GM23338 (cell line): ENCODE measurements around the gene BEGAIN. TPM values are rescaled to one million over a fixed set of nuclear protein-coding genes. Genes with fewer than 3 reads are reported as not detected.

Source experiments
- ATAC-seq: fragments of 200-7000 bp; cut with Tn5 transposase; 3 replicates; pipeline ENCODE4 v1.9.1; 2020
- DNase-seq: peaks from one replicate; pipeline ENCODE4 v3.0.0-alpha.2; 2015; ENCODE audit warnings: low spot score
- H2AFZ ChIP-seq: fragments of 200-600 bp; sonication (generic); 2 replicates; pipeline ENCODE4 v1.8.0; 2016; ENCODE audit warnings: antibody characterized with exemption, mild to moderate bottlenecking, moderate library complexity
- H3F3A ChIP-seq: fragments of 200-600 bp; sonication (generic); replicated peaks from 2 replicates; pipeline ENCODE4 v1.8.0; 2017; ENCODE audit warnings: antibody characterized with exemption, mixed run types, low read depth
- H3K27ac ChIP-seq: fragments of 200-600 bp; sonication (generic); 2 replicates; pipeline ENCODE4 v1.6.1; 2016; ENCODE audit warnings: low read depth
- H3K27me3 ChIP-seq: fragments of 200-600 bp; sonication (generic); 2 replicates; pipeline ENCODE4 v1.8.0; 2016; ENCODE audit warnings: mild to moderate bottlenecking, mixed run types, moderate library complexity; ENCODE audit not compliant: insufficient read depth
- H3K36me3 ChIP-seq: fragments of 200-600 bp; sonication (generic); 2 replicates; pipeline ENCODE4 v1.8.0; 2016; ENCODE audit warnings: mild to moderate bottlenecking; ENCODE audit not compliant: insufficient read depth
- H3K4me1 ChIP-seq: fragments of 200-600 bp; sonication (generic); 2 replicates; pipeline ENCODE4 v1.8.0; 2016; ENCODE audit warnings: mild to moderate bottlenecking, moderate library complexity; ENCODE audit not compliant: insufficient read depth
- H3K4me2 ChIP-seq: fragments of 200-600 bp; sonication (generic); 2 replicates; pipeline ENCODE4 v1.7.1; 2017; ENCODE audit warnings: mixed run types
- H3K4me3 ChIP-seq: fragments of 200-600 bp; sonication (generic); 2 replicates; pipeline ENCODE4 v1.6.1; 2016; ENCODE audit warnings: mixed run types
- H3K79me2 ChIP-seq: fragments of 200-600 bp; sonication (generic); replicated peaks from 2 replicates; pipeline ENCODE4 v1.8.0; 2017; ENCODE audit warnings: mild to moderate bottlenecking; ENCODE audit not compliant: insufficient read depth
- H3K9me2 ChIP-seq: fragments of 200-600 bp; sonication (generic); 2 replicates; pipeline ENCODE4 v1.8.0; 2017; ENCODE audit not compliant: insufficient read depth
- H4K20me1 ChIP-seq: fragments of 200-600 bp; sonication (generic); replicated peaks from 2 replicates; pipeline ENCODE4 v1.8.0; 2017; ENCODE audit warnings: mild to moderate bottlenecking; ENCODE audit not compliant: insufficient read depth
- H3K27ac Mint-ChIP-seq: 2 replicates; pipeline ENCODE4 v1.8.0; 2020; ENCODE audit warnings: inconsistent platforms, mild to moderate bottlenecking, moderate library complexity, mixed read lengths
- H3K27me3 Mint-ChIP-seq: 3 replicates; pipeline ENCODE4 v1.8.0; 2022; ENCODE audit warnings: low read depth, mild to moderate bottlenecking, moderate library complexity, mixed read lengths, inconsistent platforms; ENCODE audit not compliant: insufficient read depth, poor library complexity
- H3K36me3 Mint-ChIP-seq: 3 replicates; pipeline ENCODE4 v1.8.0; 2021; ENCODE audit warnings: low read depth, mild to moderate bottlenecking, inconsistent platforms, moderate library complexity, mixed read lengths
- H3K4me1 Mint-ChIP-seq: 3 replicates; pipeline ENCODE4 v1.8.0; 2020; ENCODE audit warnings: mild to moderate bottlenecking, inconsistent platforms, mixed read lengths
- H3K4me3 Mint-ChIP-seq: 3 replicates; pipeline ENCODE4 v1.8.0; 2021; ENCODE audit warnings: moderate library complexity, mild to moderate bottlenecking, inconsistent platforms, mixed read lengths
- H3K9me3 Mint-ChIP-seq: 3 replicates; pipeline ENCODE4 v1.8.0; 2020; ENCODE audit warnings: moderate library complexity, mild to moderate bottlenecking, inconsistent platforms, mixed read lengths
- CREB1 ChIP-seq: fragments of 250-450 bp; sonication (Bioruptor Pico); IDR thresholded peaks from 2 replicates; pipeline ENCODE4 v1.5.0; 2020; ENCODE audit warnings: low read depth, mild to moderate bottlenecking, moderate library complexity
- CTCF ChIP-seq, 2 experiments: fragments of 200-600 bp in 1 of 2; sonication (generic) in 1 of 2; conservative IDR thresholded peaks; 2 replicates each; pipeline versions ENCODE4 v1.5.1 to v1.6.1; 2016 to 2017; ENCODE audit warnings: antibody characterized with exemption in 2 of 2, low read depth in 2 of 2, mild to moderate bottlenecking in 2 of 2, moderate library complexity in 1 of 2
- ETS1 ChIP-seq: IDR thresholded peaks from 2 replicates; pipeline ENCODE4 v1.6.1; 2016; ENCODE audit warnings: antibody characterized with exemption
- EZH2 ChIP-seq: fragments of 200-600 bp; sonication (generic); IDR thresholded peaks from one replicate; pipeline ENCODE4 v1.8.0; 2017; ENCODE audit warnings: antibody characterized with exemption, mild to moderate bottlenecking, low read depth; ENCODE audit not compliant: unreplicated experiment
- EZH2phosphoT487 ChIP-seq: fragments of 200-600 bp; sonication (generic); IDR thresholded peaks from one replicate; pipeline ENCODE4 v1.8.1; 2018; ENCODE audit warnings: antibody characterized with exemption; ENCODE audit not compliant: unreplicated experiment
- JUNB ChIP-seq: IDR thresholded peaks from one replicate; pipeline ENCODE4 v1.6.1; 2016; ENCODE audit warnings: antibody characterized with exemption; ENCODE audit not compliant: unreplicated experiment
- NANOG ChIP-seq: IDR thresholded peaks from 2 replicates; pipeline ENCODE4 v1.6.1; 2016; ENCODE audit warnings: antibody characterized with exemption, borderline replicate concordance
- ZNF331 ChIP-seq: fragments of 250-450 bp; sonication (Bioruptor Pico); IDR thresholded peaks from 2 replicates; pipeline ENCODE4 v1.5.0; 2020; ENCODE audit warnings: low read depth, mild to moderate bottlenecking, moderate library complexity
- polyA plus RNA-seq: library from polyadenylated mRNA; unstranded; fragments of >200 nt; fragmentation: Nextera tagmentation; extraction: Ambion mirVana; gene quantifications from 2 replicates; pipeline ENCODE4 v1.2.1, GENCODE V29; 2016
- total RNA-seq: library from RNA; depleted of rRNA; stranded (reverse); fragments of >200 nt; shearing (Covaris generic); gene quantifications from 2 replicates; pipeline ENCODE4 v1.2.3, GENCODE V29; 2014
- TF ChIP-seq, protein P1 (sequence below): IDR thresholded peaks from one replicate; pipeline ENCODE4 v1.6.1; 2018; ENCODE audit warnings: antibody characterized with exemption; ENCODE audit not compliant: unreplicated experiment

BEGAIN gene
- total and polyA plus RNA-seq, 2 experiments from 2014 or later, result 0.60 to 2.4 TPM

DNA sequence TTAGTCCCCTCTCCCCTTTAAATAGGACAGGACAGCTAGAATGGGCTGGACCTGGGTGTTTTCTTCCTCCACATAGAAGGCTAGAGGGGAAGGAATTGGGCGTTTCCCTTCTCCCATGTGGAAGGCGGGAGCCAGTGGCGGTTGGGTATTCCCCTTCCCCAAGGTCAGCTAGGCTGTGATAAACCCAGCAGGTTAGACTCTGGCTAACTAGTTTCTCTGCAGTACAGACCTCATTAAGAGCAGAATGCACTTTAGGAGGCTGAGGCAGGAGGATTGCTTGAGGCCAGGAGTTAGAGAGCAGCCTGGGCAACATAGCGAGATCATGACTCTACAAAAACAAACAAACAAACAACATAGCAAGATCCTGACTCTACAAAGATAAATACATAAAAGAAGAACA, 92.6 kb downstream of the BEGAIN start (continued):
- TF ChIP-seq CTCF (conservative IDR thresholded peaks at IDR 0.05; ENCODE audit: low read depth in 2 of 2) (no peak), ETS1 (no peak)

DNA sequence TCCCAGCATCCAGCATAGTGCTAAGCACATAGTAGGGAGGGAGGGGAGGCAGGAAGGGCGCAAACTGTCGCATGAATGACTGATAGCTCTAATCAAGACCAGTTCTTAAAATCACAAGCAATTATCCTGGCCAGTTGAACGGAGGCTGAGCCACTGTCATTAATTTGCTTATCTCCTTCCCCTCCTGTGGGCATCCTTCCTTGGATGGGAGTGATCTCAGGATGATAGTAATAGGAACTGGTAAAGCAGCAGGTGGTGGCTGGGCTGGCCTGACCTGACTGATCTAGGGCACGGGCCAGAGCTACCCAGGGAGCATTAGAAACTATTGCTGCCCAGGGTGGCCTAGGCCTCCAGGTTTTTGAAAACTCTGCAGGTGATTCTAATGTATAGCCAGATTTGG, 97.0 kb downstream of the BEGAIN start:
- H3K4me3 Mint-ChIP-seq, result no peak overlapping the region

DNA sequence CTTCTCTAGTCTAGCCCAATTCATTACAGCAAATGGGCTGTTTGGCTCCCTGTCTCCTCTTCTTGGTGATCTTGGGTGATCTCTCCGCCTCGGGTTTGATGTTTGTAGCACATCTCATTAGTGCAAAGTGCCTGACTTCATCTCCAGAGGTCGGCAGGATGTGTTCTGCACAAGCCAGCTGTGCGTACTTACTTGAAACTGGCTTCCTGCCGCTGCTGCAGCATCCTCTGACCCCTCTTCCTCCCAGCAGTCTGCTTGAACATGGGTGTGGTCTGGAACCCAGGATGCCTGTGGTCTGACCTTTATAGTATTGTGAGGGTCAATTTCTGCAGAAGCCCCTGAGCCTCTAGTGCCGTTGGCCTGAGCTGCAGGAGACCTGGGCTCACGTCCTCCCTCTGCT, 99.2 kb downstream of the BEGAIN start:
- Histone ChIP-seq H3K27me3 (no peaks in the 10 kb centered on the region), H3K36me3 (no peaks in the 10 kb centered on the region), H3K4me1 (no peaks in the 10 kb centered on the region), H3K79me2 (no peaks in the 10 kb centered on the region), H3K9me2 (no peaks in the 10 kb centered on the region), H3F3A (no peaks in the 10 kb centered on the region), H4K20me1 (peaks cover 8% of the 10 kb centered on the region; the same call in 1 of the 2 replicates), H2AFZ (no peak overlapping the region), H3K4me3 (no peak overlapping the region), H3K4me2 (no peak overlapping the region), H3K27ac (no peak overlapping the region)
- H3K4me3 Mint-ChIP-seq, result no peak overlapping the region
- H3K27ac Mint-ChIP-seq, result no peak overlapping the region
- ATAC-seq (no peak), DNase-seq (no peak)
- no peaks in the 10 kb centered on the region for H3K36me3 Mint-ChIP-seq
- H3K4me1 Mint-ChIP-seq, result peaks cover 4% of the 10 kb centered on the region; the same call in 2 of the 3 replicates
- H3K9me3 Mint-ChIP-seq, result no peaks in the 10 kb centered on the region
- no peaks in the 10 kb centered on the region for H3K27me3 Mint-ChIP-seq
- TF ChIP-seq EZH2phosphoT487, result no peak
- no peak for TF ChIP-seq ZNF331 (CRISPR knock-in tag)
- TF ChIP-seq ETS1, result no peak
- TF ChIP-seq, protein P1, sequence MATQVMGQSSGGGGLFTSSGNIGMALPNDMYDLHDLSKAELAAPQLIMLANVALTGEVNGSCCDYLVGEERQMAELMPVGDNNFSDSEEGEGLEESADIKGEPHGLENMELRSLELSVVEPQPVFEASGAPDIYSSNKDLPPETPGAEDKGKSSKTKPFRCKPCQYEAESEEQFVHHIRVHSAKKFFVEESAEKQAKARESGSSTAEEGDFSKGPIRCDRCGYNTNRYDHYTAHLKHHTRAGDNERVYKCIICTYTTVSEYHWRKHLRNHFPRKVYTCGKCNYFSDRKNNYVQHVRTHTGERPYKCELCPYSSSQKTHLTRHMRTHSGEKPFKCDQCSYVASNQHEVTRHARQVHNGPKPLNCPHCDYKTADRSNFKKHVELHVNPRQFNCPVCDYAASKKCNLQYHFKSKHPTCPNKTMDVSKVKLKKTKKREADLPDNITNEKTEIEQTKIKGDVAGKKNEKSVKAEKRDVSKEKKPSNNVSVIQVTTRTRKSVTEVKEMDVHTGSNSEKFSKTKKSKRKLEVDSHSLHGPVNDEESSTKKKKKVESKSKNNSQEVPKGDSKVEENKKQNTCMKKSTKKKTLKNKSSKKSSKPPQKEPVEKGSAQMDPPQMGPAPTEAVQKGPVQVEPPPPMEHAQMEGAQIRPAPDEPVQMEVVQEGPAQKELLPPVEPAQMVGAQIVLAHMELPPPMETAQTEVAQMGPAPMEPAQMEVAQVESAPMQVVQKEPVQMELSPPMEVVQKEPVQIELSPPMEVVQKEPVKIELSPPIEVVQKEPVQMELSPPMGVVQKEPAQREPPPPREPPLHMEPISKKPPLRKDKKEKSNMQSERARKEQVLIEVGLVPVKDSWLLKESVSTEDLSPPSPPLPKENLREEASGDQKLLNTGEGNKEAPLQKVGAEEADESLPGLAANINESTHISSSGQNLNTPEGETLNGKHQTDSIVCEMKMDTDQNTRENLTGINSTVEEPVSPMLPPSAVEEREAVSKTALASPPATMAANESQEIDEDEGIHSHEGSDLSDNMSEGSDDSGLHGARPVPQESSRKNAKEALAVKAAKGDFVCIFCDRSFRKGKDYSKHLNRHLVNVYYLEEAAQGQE, result no peak
- no peak for TF ChIP-seq EZH2
- TF ChIP-seq CREB1 (CRISPR knock-in tag), result no peak
- no peak for TF ChIP-seq JUNB

More for the DNA sequence above, 97.0 kb downstream of the BEGAIN start:
- no peaks in the 10 kb centered on the region for H3K79me2 ChIP-seq
- H3K4me2 ChIP-seq, result no peak overlapping the region
- Mint-ChIP-seq H3K4me1 (peaks cover 4% of the 10 kb centered on the region; the same call in 2 of the 3 replicates), H3K27ac (no peak overlapping the region), H3K27me3 (no peaks in the 10 kb centered on the region), H3K36me3 (no peaks in the 10 kb centered on the region), H3K9me3 (no peaks in the 10 kb centered on the region)
- no peak overlapping the region for H3K27ac ChIP-seq
- no peak for TF ChIP-seq CTCF (conservative IDR thresholded peaks at IDR 0.05; ENCODE audit: low read depth in 2 of 2)
- TF ChIP-seq CREB1 (CRISPR knock-in tag), result no peak
- TF ChIP-seq NANOG, result no peak
- no peaks in the 10 kb centered on the region for H3K9me2 ChIP-seq
- H3K4me3 ChIP-seq, result no peak overlapping the region
- H3K27me3 ChIP-seq, result no peaks in the 10 kb centered on the region
- no peaks in the 10 kb centered on the region for H3K4me1 ChIP-seq
- ATAC-seq (no peak), DNase-seq (no peak)
- H2AFZ ChIP-seq, result no peak overlapping the region
- H3K36me3 ChIP-seq, result no peaks in the 10 kb centered on the region
- H3F3A ChIP-seq, result no peaks in the 10 kb centered on the region
- H4K20me1 ChIP-seq, result peaks cover 8% of the 10 kb centered on the region; the same call in 1 of the 2 replicates
